NCI-H146 (cell line): ENCODE measurements around the gene RANBP17.
"Not testable (repeated sequence)": the region's sequence is repeated elsewhere in the genome, so short reads cannot be mapped to it uniquely, and the experiment has no call there.

Source experiments
- DNase-seq: peaks from one replicate; lab custom pipeline; 2025; lab: John Stamatoyannopoulos, UW

Gene RANBP17

DNA sequence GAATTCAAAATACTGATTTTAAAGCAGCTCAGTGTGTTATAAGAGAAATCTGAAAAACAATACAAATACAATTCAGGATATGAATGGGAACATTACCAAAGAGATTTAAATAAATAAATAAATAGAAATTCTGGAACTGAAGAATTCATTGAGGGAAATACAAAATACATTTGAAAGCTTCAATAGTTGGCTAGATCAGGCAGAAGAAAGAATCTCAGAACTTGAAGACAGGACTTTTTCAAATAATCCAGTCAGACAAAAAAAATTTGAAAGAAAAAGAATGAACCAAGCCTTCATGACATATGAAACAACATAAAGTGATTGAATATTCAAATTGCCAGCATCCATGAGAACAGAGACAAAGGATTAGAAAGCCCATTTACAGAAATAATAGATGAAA lies 387.6 kb downstream of the RANBP17 start:
- no peak for DNase-seq

DNA sequence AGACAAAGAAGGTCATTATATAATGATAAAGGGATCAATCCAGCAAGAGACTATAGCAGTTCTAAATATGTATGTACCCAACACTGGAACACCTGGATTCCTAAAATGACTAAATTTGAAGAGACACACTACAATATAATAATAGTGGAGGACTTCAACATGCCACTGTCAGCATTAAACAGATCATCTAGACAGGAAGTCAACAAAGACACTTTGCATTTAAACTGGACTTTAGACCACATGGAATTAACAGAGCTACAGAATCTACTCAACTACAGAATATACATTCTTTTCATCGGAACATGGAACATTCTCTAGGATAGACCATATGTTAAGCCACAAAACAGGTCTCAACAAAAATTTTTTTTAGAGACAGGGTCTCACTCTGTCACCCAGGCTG lies 388.9 kb downstream of the RANBP17 start:
- DNase-seq: no peak

DNA sequence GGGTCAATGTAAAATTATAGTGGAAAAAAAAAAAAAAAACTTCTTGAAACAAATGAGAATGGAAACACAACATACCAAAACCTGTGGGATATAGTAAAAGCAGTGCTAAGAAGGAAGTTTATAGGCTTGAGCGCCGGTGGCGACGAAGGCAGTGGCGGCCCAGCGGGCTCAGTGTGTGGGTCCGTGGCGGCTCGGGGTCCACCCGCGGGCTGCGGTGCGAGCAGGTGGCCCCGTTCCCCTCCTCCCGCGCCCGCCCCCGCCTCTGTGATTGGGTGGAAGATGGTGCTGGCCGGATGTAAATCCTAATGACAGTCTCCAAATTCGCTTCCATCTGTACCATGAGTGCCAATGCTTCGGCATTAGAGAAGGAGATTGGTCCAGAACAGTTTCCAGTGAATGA lies 389.7 kb downstream of the RANBP17 start:
- DNase-seq: no peak

DNA sequence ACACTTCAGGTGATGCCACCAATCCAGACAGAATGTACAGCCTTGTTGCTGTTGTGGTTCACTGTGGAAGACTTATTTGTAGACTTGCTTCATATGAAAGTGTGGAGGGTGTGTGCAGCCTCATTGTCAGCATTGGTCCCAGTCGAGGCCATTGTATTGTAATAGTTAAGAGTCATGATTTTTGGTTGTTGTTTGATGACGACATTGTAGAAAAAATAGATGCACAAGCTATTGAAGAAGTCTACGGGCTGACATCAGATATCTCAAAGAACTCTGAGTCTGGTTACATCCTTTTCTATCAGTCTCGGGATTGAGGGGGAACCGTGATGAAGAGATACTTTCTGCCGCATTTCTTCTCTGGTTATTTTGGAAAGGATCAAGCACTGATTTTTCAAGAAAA lies 390.9 kb downstream of the RANBP17 start:
- DNase-seq: no peak

DNA sequence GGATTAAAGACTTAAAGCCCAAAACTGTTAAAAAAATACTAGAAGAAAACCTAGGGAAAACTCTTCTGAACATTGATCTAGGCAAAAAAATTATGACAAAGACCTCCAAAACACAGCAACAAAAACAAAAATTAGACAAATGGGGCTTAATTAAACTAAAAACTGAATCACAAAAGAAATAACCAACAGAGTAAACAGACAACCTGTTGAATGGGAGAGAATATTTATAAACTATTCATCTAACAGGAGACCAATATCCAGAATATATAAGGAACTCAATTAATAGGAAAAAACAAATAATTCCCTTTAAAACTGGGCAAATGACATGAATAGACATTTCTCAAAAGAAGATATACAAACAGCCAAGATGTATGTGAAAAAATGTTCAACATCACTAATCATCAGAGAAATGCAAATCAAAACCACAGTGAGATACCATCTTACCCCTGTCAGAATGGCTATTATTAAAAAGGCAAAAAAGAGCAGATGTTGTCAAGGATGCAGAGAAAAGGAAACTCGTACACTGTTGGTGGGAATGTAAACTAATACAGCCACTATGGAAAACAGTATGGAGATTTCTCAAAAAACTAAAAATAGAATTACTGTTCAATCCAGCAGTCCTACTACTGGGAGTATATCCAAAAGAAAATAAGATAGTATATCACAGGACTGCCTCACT lies 397.1 kb downstream of the RANBP17 start:
- no peak for DNase-seq

DNA sequence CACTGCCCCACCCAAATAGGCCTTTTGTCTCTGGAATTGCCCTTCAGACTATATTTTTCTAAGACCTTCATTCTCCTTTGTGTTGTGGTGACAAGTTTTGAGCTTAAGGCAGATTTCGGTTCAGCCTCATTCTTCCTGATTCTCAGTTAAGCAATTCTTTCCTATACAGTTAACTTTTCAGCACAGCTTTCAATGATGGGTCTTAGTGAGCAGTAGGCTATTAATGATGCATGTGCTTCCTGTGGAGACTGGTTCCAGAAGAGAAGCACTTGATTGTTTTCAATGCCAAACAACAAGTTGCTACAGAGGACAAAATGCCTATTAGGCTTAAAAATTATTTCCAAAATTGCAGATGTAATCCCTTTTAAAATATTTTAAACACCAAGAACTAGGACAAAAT lies 399.5 kb downstream of the RANBP17 start:
- DNase-seq: no peak

DNA sequence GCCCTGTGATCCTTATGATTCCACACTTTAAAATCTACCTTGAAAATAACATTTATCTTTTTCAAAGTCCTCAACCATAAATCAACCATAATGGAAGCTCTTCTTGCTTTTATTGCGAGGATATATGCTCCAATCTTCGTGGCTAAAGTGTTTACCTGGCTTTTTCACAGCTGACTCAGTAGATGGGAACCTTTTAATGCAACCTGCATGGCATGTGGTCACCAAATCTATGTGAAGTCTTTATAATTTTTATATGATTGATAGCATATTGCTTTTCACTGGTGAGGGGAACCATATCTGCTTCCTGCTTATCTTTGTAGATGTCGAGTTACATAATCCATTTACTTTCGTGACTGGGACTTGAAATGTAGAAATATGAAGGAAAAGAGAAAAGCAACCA lies 400.1 kb downstream of the RANBP17 start:
- no peak for DNase-seq

DNA sequence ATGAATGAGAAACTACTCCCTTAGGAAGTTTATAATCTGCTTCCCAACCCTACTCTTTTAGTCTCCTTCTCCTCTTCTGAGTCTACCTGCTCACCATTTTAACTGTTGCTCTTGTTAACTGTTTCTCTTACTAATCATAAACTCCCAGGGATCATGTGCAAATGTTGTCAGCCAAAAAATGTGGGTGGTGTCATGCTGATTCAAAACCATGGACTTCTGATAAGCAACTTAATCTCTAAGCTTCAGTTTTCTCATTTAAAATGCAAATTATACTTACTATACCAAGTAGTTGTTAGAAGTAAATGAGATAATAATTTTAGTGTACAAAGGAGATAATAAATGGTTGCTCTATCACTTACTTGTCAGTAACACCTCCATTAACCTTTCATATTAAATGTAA lies 401.4 kb downstream of the RANBP17 start:
- DNase-seq: no peak

DNA sequence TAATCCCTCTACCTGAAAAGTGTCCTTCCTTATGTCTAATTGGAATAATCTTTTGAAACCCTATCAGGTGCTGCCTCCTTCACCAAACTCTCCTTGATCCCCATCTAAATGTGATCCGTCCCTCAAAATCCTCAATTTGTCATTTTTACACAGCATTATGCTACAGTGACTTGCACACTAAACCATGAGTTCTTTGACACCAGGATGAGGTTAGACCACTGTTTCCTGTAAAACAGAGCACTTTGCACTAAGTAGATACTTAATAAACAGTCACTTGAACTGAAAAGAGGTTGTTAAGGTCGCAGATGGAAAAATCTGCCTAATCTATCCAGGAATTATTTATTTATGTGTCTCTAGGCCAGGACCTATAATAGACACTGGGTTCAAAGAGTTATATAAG lies 403.0 kb downstream of the RANBP17 start:
- DNase-seq: no peak

DNA sequence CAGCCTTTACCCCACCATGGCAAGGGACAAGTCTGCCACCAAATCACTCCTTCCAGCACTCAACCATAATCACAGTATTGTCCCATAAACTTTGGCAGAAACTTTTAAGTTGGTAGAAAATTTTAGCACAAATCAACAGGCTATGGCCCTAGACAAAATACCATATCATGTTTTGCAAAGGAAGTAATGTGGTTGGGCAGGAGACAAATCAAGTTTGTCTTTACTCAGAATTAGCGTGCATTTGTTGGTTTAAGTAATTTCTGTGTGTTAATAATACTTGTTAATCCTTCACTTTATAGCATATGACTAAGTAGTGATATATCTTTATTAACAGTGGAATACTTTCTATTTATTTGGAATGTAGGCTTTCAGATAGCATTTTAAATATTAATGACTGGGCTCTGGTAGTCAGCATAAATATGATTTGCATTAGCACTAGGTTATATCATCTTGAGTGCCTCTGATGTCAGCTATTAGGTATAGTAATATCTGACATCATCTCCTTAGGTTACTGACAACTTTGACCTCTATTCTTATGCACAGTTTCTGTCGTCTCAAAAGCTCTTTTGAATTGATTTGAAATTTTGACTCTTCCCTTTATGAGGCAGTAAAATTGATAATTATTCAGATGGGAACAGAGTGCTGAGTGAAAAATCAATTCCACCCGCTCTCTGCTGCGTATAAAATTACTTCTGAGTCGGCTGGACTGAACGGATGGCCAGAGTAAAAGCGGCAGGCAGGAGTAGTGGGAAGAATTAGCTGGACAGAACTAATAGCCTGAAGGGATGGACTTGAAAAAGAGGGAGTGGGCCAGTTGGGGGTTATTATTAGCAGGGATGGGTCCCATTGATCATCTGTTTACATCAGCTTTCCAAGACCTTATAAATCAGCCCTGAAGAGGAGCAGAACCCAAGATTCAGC lies 407.1 kb downstream of the RANBP17 start:
- peak; percentile 54 for DNase-seq

DNA sequence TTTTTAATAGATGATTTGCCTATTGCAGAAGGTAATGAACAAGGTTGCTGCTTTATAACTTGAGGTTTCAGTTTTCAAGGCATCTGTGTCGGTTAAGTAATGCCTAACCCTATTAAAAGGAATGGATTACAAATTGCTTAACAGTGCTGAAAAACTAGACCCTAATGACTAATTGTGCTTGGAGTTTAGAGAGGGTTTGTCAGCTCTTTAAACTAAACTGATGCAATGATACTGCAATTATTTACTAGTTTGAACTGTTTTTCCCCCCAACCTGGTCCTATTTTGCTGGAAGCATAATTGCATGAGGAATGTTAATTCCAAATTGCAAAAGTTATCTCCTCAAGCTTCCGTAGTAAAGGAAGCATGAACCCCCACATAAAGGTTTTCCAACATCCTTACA lies 407.9 kb downstream of the RANBP17 start:
- DNase-seq: no peak

DNA sequence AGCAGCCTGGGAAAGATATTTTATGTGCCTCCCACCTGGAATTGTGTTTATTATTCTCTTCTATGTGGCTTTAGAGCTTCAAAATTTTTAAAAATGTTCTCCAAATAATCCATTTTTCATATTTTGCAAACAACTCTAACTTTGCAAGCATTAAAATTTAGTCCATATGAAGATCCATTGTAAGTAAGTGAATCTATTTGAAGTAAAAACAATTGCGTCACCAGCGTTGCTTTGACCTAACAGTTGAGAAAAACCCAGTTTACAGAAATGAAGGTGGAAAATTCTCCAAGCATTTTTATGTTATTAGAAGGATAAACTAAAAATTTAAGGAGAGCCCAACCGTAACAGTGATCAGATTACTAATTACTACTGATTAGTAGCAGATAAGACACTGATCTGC lies 408.3 kb downstream of the RANBP17 start:
- DNase-seq: no peak

DNA sequence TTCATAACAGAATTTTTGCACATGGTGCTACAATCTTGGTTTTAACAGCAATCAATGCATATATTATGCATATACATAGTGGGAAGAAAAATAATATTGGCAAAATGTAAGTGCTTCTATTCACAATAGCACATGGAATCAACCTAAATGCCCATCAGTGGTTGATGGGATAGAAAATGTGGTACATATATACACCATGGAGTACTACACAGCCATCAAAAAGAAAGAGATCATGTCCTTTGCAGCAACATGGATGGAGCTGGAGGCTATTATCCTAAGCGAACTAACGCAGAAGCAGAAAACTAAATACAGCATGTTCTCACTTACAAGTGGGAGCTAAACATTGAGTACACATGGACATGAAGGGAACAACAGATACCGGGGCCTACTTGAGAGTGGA lies 410.0 kb downstream of the RANBP17 start:
- no peak for DNase-seq

DNA sequence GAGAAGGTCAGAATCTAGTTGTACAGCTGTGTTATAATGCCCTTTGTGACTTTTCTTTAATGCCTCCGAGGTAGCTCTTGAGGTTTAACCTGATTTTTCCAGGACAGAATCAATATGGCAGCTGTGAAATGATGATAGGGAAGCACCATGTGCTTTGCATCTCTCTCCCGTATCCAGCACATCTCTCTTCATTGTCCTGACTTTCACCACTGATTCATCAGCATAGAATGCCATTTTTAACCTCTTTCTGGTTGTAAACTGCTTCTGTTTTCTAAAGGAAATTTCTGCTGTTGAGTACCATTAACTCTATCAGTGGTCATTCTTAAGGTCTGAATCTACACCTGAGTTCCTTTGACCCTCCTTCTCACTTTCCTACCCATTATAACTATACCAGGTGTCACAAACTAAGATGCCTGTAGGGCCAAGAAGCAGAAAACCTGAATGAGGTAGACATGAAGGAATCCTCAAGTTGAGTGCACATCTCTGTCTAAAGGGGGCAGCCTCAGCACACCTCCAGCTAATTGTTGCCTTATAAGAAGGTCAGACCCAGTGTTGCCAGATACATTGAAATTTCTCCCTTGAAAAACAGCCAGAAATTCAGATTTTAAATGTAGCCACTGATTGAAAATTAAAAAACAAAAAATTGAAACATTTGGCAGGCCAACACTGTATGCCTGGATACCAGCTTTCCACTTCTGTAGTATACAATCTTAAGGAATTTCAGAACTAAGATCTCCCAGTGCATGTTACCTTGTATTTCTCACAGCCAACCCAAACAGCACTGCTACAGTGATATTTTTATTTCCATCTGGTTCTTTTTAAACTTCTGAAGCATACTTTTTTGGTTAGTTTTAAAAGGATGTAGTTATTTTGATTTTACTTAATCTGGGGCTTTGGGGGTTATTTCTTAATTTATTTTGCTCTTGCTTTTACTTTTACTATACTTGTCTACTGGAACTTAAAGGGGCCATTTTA lies 411.5 kb downstream of the RANBP17 start:
- DNase-seq: peak; percentile 31

DNA sequence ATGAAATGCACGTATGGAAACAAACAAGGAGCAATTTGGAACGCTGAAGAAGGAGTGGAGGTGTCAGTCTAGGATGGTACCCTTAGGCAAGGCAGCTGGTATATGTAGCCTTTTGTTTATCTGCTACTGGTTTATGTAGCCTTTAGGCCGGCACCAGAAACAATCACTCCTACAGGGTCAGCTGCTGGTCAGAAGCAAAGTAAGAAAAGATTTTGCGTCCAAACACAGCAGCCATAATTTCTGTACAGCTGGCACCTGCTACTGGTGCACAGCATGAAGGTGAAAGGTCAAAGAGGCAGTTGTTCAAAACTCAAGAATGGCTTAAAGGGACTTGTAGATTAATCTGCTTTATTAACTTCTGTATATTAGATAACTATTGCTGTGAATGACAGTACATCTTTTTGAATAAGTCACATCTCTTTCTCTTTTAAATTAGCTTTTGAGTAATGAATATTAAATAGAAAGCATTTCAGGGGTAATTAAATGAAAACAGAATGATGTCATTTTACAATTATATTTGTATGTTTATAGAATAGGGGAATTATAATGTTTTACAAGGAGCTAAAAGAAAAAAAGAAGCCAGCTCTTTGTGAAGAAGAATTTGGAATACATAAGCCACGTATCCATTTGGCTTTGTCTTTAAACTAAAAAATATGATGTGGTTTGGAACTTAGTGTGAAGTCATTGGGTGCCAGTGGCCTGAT lies 414.2 kb downstream of the RANBP17 start:
- DNase-seq: peak; percentile 80

DNA sequence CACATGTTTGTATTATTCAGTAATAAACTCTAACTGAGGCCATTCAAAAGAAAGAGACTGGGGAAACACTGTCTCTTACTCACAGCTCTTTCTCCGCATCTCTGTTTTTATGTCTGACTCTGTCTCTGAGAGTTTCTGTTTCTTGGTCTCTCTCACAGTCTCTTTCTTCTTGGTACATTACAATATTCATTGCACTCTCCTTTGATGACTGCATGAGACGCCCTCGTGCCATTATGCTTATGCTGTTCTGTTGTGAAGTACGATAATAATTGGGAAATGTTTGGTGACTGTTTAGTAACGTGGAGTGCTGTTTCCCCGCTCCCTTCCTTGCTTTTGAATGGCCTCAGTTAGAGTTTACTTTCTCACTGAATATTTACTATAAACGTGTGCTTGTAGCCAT lies 421.9 kb downstream of the RANBP17 start:
- no peak for DNase-seq

DNA sequence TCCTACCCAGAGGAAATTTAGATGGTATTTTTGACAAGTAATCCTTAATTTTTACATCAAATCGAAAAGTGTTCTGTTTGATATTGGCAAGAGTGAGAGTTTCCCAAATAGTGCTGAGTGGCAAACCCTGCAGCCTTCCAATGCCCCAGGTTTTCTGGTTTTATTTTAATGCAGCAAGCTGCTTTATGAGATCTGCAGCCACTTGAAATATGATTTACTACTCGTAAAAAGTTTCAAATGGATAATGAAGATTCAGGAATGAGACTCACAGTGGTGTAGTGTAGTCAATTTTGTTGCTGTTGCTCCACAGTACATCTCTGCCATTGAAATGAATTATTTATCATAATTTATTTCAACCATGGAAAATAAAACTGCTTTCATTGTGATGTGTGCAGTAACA lies 423.6 kb downstream of the RANBP17 start:
- DNase-seq: no peak

DNA sequence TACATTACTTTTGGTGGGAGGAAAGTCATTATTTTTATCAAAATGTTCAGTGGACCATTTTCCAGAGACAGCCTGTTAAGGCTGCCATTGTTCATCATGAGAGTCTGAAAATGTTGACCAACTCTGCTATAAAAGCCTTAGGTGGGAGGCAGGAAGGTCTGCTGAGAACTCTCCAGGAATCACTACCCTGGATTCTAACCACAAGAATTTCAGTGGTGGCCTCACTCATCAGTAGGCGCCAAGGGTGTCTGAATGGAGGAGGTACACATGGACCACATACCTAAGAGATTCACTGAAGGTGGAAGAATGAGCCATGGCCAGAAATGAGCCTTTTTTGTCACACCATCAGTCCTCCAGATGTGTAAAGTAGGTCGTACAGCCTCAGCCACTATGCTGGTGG lies 426.2 kb downstream of the RANBP17 start:
- DNase-seq: no peak

DNA sequence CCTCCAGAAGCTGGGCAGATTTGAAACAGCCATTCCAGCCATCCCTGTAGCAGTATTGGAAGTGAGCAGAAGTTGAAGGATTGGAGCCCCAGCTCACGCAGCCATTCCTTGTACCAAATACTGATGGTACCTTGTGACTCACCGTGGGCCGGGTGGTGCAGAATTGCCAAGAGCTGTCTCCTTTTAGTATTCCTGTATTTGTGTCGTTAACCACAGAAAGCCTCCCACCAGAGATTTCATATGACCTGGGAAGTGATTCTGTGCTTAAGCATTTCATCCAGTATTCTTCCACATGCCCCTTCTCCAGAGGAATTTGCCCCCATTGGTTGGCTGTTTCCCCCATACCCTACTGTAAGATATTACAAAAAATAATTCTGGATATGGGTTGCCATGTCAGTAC lies 429.6 kb downstream of the RANBP17 start:
- DNase-seq: no peak

DNA sequence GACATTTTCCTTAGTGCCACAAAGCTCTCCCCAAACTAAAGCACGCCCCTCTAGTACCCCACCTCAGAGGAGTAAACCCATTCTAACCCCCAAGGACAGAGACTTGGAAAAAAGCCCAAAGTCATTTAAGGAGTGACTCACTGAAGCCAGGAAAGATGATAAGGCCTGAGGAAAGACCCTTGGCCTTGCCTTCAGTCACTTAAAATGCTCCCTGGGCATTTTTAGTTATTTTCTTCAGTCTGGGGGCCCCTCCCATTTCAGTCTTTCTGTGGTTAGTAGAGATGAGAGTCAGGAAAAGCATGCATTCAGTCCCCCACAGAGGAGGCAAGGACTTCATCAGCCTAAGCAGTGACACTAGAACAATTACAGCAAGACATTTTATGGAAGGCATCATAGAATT lies 433.5 kb downstream of the RANBP17 start:
- no peak for DNase-seq

DNA sequence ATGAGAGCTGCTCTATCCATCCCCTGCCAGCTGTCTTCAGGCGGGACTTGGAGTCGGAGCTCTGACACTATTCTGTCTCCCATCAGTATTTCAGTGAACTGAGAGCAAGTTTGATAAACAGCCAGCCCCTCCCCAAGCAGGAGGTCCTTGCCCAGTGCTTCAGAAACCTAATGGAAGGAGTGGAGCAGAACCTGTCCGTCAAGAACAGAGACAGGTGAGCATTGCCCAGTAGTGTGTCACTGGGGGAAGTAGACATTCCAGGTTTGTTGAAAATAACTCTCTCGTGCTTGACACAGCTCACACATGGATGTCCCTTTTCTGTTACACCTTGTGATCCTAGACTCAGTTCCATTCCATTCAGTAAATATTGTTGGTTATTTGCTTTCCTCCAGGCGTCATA lies 434.0 kb downstream of the RANBP17 start:
- no peak for DNase-seq

DNA sequence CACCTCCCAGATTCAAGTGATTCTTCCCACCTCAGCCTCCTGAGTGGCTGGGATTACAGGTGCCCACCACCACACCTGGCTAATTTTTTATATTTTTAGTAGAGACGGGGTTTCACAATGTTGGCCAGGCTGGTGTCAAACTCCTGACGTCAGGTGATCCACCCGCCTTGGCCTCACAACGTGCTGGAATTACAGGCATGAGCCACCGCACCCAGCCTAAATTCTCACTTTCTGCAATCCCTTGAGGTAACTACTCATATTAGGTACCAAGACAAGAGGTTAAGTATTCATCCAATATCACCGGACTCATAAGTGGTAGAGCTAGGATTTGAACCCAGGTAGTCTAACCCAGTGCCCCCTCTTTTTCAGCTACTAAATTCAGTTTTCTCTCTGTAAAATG lies 436.1 kb downstream of the RANBP17 start:
- DNase-seq: not testable (repeated sequence)
